Renal cortical epithelial cell (primary cell): ENCODE data around the gene AFF3. TPM values are rescaled to one million over a fixed set of nuclear protein-coding genes. Genes with fewer than 3 reads are reported as not detected.
"Not testable (repeated sequence)": the region's sequence is repeated elsewhere in the genome, so short reads cannot be mapped to it uniquely, and the experiment has no call there.

Experiments
- DNase-seq: peaks from one replicate; pipeline ENCODE4 v3.0.0-alpha.2; 2011; ENCODE audit warnings: low read depth
- total RNA-seq: library from RNA; depleted of rRNA; stranded (reverse); fragments of >200 nt; gene quantifications from 2 replicates; pipeline ENCODE4 v1.2.3, GENCODE V29; 2014

AFF3 gene
- total RNA-seq, 1 donor from 2014 or later = 0.10 TPM

- no peak for DNase-seq
Measured at GRCh38 chr2:99961196-99961913, 181.0 kb downstream of the AFF3 start.

- no peak for DNase-seq
Measured at GRCh38 chr2:99960790-99961189, 181.6 kb downstream of the AFF3 start.

- no peak for DNase-seq
Measured at GRCh38 chr2:99960291-99960690, 182.1 kb downstream of the AFF3 start.

GRCh38 chr2:99959261-99960014 lies 183.0 kb downstream of the AFF3 start:
- DNase-seq = no peak

- DNase-seq = peak; percentile 16
Measured at GRCh38 chr2:99957332-99958133, 184.9 kb downstream of the AFF3 start.

- DNase-seq = no peak
Measured at GRCh38 chr2:99956232-99957030, 186.0 kb downstream of the AFF3 start.

GRCh38 chr2:99953750-99954149 lies 188.6 kb downstream of the AFF3 start:
- no peak for DNase-seq

GRCh38 chr2:99949963-99950362 lies 192.4 kb downstream of the AFF3 start:
- no peak for DNase-seq

- no peak for DNase-seq
Measured at GRCh38 chr2:99949530-99949929, 192.9 kb downstream of the AFF3 start.

GRCh38 chr2:99948010-99948409 lies 194.4 kb downstream of the AFF3 start:
- no peak for DNase-seq

GRCh38 chr2:99947366-99947765 lies 195.0 kb downstream of the AFF3 start:
- DNase-seq = not testable (repeated sequence)

- no peak for DNase-seq
Measured at GRCh38 chr2:99944019-99944418, 198.4 kb downstream of the AFF3 start.

- DNase-seq = no peak
Measured at GRCh38 chr2:99942561-99943347, 199.6 kb downstream of the AFF3 start.

GRCh38 chr2:99940963-99941362 lies 201.4 kb downstream of the AFF3 start:
- peak; percentile 84 for DNase-seq

- DNase-seq = no peak
Measured at GRCh38 chr2:99939135-99939534, 203.3 kb downstream of the AFF3 start.

- no peak for DNase-seq
Measured at GRCh38 chr2:99938250-99938649, 204.1 kb downstream of the AFF3 start.

- no peak for DNase-seq
Measured at GRCh38 chr2:99936065-99936464, 206.3 kb downstream of the AFF3 start.

- DNase-seq = no peak
Measured at GRCh38 chr2:99935662-99936061, 206.7 kb downstream of the AFF3 start.

GRCh38 chr2:99933894-99934650 lies 208.3 kb downstream of the AFF3 start:
- no peak for DNase-seq

- not testable (repeated sequence) for DNase-seq
Measured at GRCh38 chr2:99933491-99933890, 208.9 kb downstream of the AFF3 start.
